ENCODE data around the gene HID1. TPM values are rescaled to one million over a fixed set of nuclear protein-coding genes. Genes with fewer than 3 reads are reported as not detected.

Gene HID1
- total and polyA plus RNA-seq, 9 of the 15 experiments (the other 6 are each of a cell fraction or from before 2014, with no cell fraction given), result 0.14 to 2.1 (median 0.54) TPM; not detected in 2

DNA sequence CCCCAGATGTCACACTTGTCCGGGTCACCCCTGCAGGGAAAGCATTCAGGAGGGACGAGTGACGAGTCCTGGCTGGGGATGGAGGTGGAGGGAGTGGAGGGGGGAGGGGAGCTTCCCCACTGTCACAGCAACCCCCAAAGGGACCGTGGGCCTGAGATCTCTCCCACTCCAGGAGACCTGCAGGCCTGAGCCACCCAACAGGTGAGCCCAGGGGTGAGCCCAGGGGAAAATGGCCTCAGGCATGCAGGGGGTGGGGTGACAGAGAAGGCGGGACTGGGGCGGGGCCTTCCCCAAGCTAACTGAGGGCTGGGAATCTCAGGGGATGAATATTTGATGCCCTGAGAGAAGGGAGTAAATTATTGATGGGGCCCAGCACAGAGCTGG lies 51.9 kb downstream of the HID1 start:
- no peak overlapping the region for H3K27ac ChIP-seq (ENCODE audit: extremely low read depth, low read depth, low read length)
- TF ChIP-seq TCF7 (IDR thresholded peaks at IDR 0.05; ENCODE audit: borderline replicate concordance), result no peak
- no peak for TF ChIP-seq CREB1 (IDR thresholded peaks at IDR 0.05)
- TF ChIP-seq CREB1 (CRISPR knock-in tag; IDR thresholded peaks at IDR 0.05), result no peak
- TF ChIP-seq, protein P1, sequence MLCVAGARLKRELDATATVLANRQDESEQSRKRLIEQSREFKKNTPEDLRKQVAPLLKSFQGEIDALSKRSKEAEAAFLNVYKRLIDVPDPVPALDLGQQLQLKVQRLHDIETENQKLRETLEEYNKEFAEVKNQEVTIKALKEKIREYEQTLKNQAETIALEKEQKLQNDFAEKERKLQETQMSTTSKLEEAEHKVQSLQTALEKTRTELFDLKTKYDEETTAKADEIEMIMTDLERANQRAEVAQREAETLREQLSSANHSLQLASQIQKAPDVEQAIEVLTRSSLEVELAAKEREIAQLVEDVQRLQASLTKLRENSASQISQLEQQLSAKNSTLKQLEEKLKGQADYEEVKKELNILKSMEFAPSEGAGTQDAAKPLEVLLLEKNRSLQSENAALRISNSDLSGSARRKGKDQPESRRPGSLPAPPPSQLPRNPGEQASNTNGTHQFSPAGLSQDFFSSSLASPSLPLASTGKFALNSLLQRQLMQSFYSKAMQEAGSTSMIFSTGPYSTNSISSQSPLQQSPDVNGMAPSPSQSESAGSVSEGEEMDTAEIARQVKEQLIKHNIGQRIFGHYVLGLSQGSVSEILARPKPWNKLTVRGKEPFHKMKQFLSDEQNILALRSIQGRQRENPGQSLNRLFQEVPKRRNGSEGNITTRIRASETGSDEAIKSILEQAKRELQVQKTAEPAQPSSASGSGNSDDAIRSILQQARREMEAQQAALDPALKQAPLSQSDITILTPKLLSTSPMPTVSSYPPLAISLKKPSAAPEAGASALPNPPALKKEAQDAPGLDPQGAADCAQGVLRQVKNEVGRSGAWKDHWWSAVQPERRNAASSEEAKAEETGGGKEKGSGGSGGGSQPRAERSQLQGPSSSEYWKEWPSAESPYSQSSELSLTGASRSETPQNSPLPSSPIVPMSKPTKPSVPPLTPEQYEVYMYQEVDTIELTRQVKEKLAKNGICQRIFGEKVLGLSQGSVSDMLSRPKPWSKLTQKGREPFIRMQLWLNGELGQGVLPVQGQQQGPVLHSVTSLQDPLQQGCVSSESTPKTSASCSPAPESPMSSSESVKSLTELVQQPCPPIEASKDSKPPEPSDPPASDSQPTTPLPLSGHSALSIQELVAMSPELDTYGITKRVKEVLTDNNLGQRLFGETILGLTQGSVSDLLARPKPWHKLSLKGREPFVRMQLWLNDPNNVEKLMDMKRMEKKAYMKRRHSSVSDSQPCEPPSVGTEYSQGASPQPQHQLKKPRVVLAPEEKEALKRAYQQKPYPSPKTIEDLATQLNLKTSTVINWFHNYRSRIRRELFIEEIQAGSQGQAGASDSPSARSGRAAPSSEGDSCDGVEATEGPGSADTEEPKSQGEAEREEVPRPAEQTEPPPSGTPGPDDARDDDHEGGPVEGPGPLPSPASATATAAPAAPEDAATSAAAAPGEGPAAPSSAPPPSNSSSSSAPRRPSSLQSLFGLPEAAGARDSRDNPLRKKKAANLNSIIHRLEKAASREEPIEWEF (CRISPR knock-in tag; IDR thresholded peaks at IDR 0.05), result no peak
- TF ChIP-seq ZFP1 (CRISPR knock-in tag; IDR thresholded peaks at IDR 0.05), result no peak
- TF ChIP-seq KAT2B (IDR thresholded peaks at IDR 0.05; ENCODE audit: low read depth, low read length), result no peak
- TF ChIP-seq TBP (optimal IDR thresholded peaks at IDR 0.05; ENCODE audit: low read depth, low read length), result no peak
- TF ChIP-seq PHF8 (IDR thresholded peaks at IDR 0.05; ENCODE audit: borderline replicate concordance, low read length), result no peak
- TF ChIP-seq ZNF146 (CRISPR knock-in tag; IDR thresholded peaks at IDR 0.05; ENCODE audit: unreplicated experiment), result no peak
- TF ChIP-seq RBFOX2 (IDR thresholded peaks at IDR 0.05; ENCODE audit: low read depth, low read length), result no peak
- TF ChIP-seq ZBTB9 (CRISPR knock-in tag; IDR thresholded peaks at IDR 0.05), result no peak
- no peak for TF ChIP-seq ETS2 (tag; IDR thresholded peaks at IDR 0.05; ENCODE audit: borderline replicate concordance, poor library complexity, severe bottlenecking)
- no CpG with 5 or more reads among the region's 6 CpGs for WGBS (ENCODE audit: insufficient coverage, low coverage, missing lambda C conversion rate)
- CTCF ChIA-PET (ENCODE audit: low intra/inter-chr PET ratio), result no interaction called here
- ATAC-seq (peak; percentile 27), DNase-seq (ENCODE audit: extremely low read depth in 1 of 4, low spot score in 3 of 4) (peak in 3 of 4 experiments; percentile 51 to 59 (median 56)), FAIRE-seq (no peak)
- H2AFZ ChIP-seq (ENCODE audit: low read depth, low read length), result peak overlapping the region; percentile 23; the same call in 1 of the 2 replicates
- no TSS peak for BruUV-seq (replicated peaks)
- no peaks in the 10 kb centered on the region for H3K9me1 ChIP-seq (ENCODE audit: control insufficient read depth, insufficient read depth, low read length)
- no peaks in the 10 kb centered on the region for H4K20me1 ChIP-seq (replicated peaks; ENCODE audit: control insufficient read depth, insufficient read depth, low read length)
- H3K4me2 ChIP-seq (ENCODE audit: insufficient read depth, low read length), result no peak overlapping the region
- peaks cover 9 to 20% of the 10 kb centered on the region in 2 experiments; a peak in 4 of 5 replicates for H3K27me3 ChIP-seq (ENCODE audit: control insufficient read depth in 2 of 2, insufficient read depth in 2 of 2, low read length in 2 of 2)
- POLR2A ChIA-PET, result interaction anchor here (0.5 to 1.5 kb wide), 7 partner anchors 25 to 90 kb away, joined by 3 to 5 read pairs (median 4); partner anchors contain the start of gene FDXR
- H3K4me3 ChIP-seq, result no peak overlapping the region
- H3K9ac ChIP-seq (ENCODE audit: insufficient read depth in 1 of 2, low read depth in 2 of 2, low read length in 2 of 2), result no peak overlapping the region
- peaks cover 18 to 67% of the 10 kb centered on the region in 2 experiments for H3K4me1 ChIP-seq (replicated peaks in 1 of 2; ENCODE audit: control insufficient read depth in 2 of 2, insufficient read depth in 2 of 2, low read length in 2 of 2)
- no peaks in the 10 kb centered on the region for H3K36me3 ChIP-seq (ENCODE audit: control insufficient read depth, insufficient read depth, low read length)
- in situ Hi-C loops (cut with MboI), result loop anchor here (5.0 kb wide), 1 partner anchor 37 kb away; no protein-coding TSS in a partner anchor
- no peaks in the 10 kb centered on the region for H3K9me3 ChIP-seq (replicated peaks; ENCODE audit: control insufficient read depth, insufficient read depth, low read depth, low read length)
- intact Hi-C loops (cut with micrococcal nuclease), result loop anchor here (10.0 kb wide), 1 partner anchor 84 kb away; no protein-coding TSS in a partner anchor
- no peaks in the 10 kb centered on the region for H3K79me2 ChIP-seq (ENCODE audit: control insufficient read depth, insufficient read depth, low read length)
